Pancreas (tissue), 10 donors: ENCODE measurements around the gene HEXIM2. TPM values are rescaled to one million over a fixed set of nuclear protein-coding genes. Genes with fewer than 3 reads are reported as not detected.
"Not testable (repeated sequence)": the region's sequence is repeated elsewhere in the genome, so short reads cannot be mapped to it uniquely, and the experiment has no call there.

Source experiments
- ATAC-seq, 4 donors: fragments of 200-7000 bp; cut with Tn5 transposase; one replicate each; pipeline versions ENCODE4 v1.8.0 to v1.9.1; 2020; ENCODE audit warnings: mild to moderate bottlenecking in 4 of 4, moderate library complexity in 4 of 4
- DNase-seq, 6 donors: peaks; one replicate each; pipeline ENCODE4 v3.0.0-alpha.2; 2020
- FAIRE-seq: peaks from 2 replicates; lab custom pipeline; 2012; peaks lifted over from hg19 to GRCh38; lab: Jason Lieb, UNC
- H3K27ac ChIP-seq, 4 donors: fragments of 200-600 bp; sonication (generic); 1 replicate in 3 of 4; 2 replicates in 1 of 4; pipeline versions ENCODE4 v1.5.0 to v1.8.0; 2020
- H3K27me3 ChIP-seq, 4 donors: fragments of 200-600 bp; one replicate each; pipeline ENCODE4 v1.8.0; 2021
- H3K36me3 ChIP-seq, 3 donors: fragments of 200-600 bp; sonication (generic) in 1 of 3; one replicate each; pipeline versions ENCODE4 v1.5.0 to v1.8.0; 2020 to 2021
- H3K4me1 ChIP-seq, 3 donors: fragments of 200-600 bp; one replicate each; pipeline ENCODE4 v1.8.0; 2021
- H3K4me3 ChIP-seq, 4 donors: fragments of 200-600 bp; sonication (generic) in 2 of 4; one replicate each; pipeline versions ENCODE4 v1.5.0 to v1.8.0; 2020 to 2021
- H3K9me3 ChIP-seq, 4 donors: fragments of 200-600 bp; one replicate each; pipeline ENCODE4 v1.8.0; 2021
- WGBS, 2 donors: extraction: QIAGEN DNeasy Blood & Tissue Kit; methylation state at CpG; one replicate each; pipeline ENCODE4 v1.1.7; 2013; 5-methylcytosine and 5-hydroxymethylcytosine counted together
- intact Hi-C, 3 donors: fragments of 100-400 bp; cut with DNase I; formaldehyde crosslinking; loops; one replicate each; pipeline versions ENCODE4 v1.11.1 to v1.14.2; 2022
- polyA plus RNA-seq, 2 donors: library from polyadenylated mRNA; stranded (reverse); fragments of 200-250 nt; gene quantifications; one replicate each; pipeline ENCODE4 v1.2.3, GENCODE V29; 2013
- total RNA-seq, 6 donors: library from RNA; stranded (reverse); fragmentation: NEBNext Ultra II Directional in 4 of 6; extraction: Animal tissue kit (Norgen Biotek cat#: 25700) in 4 of 6; gene quantifications; one replicate each; pipeline versions ENCODE4 v1.2.1 to v1.2.4, GENCODE V29; 2021 to 2023
- TF ChIP-seq, protein P1 (sequence below), 4 donors: fragments of 200-600 bp; sonication (generic) in 3 of 4; IDR thresholded peaks; one replicate each; pipeline versions ENCODE4 v1.5.0 to v1.8.0; 2021; ENCODE audit warnings: antibody characterized with exemption in 4 of 4
- donor health status: healthy with polysubstance abuse.
- donor health status: DM: no; HTN: no; CAD: no; lungs with moderate emphysema.
- donor health status: DM: no; HTN: no; CAD: no.
- donor health status: control.
- donor health status: control.
- donor health status: Bipolar disorder and iron deficiency.
- donor health status: DM: yes; HTN: yes; CAD: no.
- donor health status: DM: no; HTN: no; CAD: no.
- donor health status: DM: no; HTN: no; CAD: no.
- donor health status: DM: yes; HTN: yes; CAD: no.

HEXIM2 gene
- total and polyA plus RNA-seq, 8 donors = 4.0 to 10.9 (median 6.7) TPM

GRCh38 chr17:45197555-45198334 is 36.1 kb downstream of the HEXIM2 start:
- ATAC-seq = peak; percentile 99 to 100 (median 100)

DNA sequence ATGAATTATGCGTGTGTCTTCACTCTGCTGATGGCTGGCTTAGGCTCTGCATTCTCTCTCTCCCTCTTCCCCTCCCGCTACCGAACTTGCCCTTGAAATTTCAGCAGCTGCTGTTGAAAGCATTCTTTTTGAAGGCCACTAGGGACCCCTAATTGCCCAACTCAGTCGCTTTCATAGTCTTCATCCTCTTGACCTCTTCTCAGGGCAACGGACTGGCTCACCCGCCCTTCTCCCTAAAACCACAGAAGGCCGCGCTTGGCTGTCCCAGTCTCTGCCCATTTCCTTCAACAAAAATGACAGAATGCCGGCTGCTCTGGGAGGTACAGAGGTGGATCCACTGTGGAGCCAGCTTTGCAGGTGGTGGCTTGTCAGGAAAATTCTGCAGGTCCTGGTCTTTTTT is 39.0 kb downstream of the HEXIM2 start:
- no peaks in the 10 kb centered on the region for H3K4me1 ChIP-seq
- DNase-seq (no peak), FAIRE-seq (no peak), ATAC-seq (peak in 1 of 4 donors; percentile 15)
- H3K27me3 ChIP-seq = no peaks in the 10 kb centered on the region
- H3K4me3 ChIP-seq = no peak overlapping the region
- H3K27ac ChIP-seq = no peak overlapping the region
- H3K9me3 ChIP-seq = no peaks in the 10 kb centered on the region
- intact Hi-C loops = no loop called here
- TF ChIP-seq, protein P1, sequence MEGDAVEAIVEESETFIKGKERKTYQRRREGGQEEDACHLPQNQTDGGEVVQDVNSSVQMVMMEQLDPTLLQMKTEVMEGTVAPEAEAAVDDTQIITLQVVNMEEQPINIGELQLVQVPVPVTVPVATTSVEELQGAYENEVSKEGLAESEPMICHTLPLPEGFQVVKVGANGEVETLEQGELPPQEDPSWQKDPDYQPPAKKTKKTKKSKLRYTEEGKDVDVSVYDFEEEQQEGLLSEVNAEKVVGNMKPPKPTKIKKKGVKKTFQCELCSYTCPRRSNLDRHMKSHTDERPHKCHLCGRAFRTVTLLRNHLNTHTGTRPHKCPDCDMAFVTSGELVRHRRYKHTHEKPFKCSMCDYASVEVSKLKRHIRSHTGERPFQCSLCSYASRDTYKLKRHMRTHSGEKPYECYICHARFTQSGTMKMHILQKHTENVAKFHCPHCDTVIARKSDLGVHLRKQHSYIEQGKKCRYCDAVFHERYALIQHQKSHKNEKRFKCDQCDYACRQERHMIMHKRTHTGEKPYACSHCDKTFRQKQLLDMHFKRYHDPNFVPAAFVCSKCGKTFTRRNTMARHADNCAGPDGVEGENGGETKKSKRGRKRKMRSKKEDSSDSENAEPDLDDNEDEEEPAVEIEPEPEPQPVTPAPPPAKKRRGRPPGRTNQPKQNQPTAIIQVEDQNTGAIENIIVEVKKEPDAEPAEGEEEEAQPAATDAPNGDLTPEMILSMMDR (IDR thresholded peaks at IDR 0.05) = no peak
- H3K36me3 ChIP-seq = no peaks in the 10 kb centered on the region
- WGBS, 2 donors = 81 to 82% methylated on average over 9 of the region's 9 CpGs

More at GRCh38 chr17:45197555-45198334, 36.1 kb downstream of the HEXIM2 start:
- Histone ChIP-seq H3K27ac (peak overlapping the region in 3 of 4 donors; percentile 1 to 58 (median 33)), H3K36me3 (no peaks in the 10 kb centered on the region), H3K9me3 (no peaks in the 10 kb centered on the region), H3K4me3 (no peak overlapping the region), H3K27me3 (no peaks in the 10 kb centered on the region), H3K4me1 (no peaks in the 10 kb centered on the region)
- intact Hi-C loops = loop anchor here in 2 of 3 donors (5.0 kb wide), 1 partner anchor 60 kb away; the partner anchor contains the start of gene ACBD4 (in 2 of the 2)
- WGBS, 2 donors = 0 to 1% methylated on average over 15 to 16 of the region's 16 CpGs
- FAIRE-seq (no peak), DNase-seq (peak; percentile 90 to 100 (median 96))
- TF ChIP-seq, protein P1 (IDR thresholded peaks at IDR 0.05) = peak; percentile 97 to 100 (median 98)

DNA sequence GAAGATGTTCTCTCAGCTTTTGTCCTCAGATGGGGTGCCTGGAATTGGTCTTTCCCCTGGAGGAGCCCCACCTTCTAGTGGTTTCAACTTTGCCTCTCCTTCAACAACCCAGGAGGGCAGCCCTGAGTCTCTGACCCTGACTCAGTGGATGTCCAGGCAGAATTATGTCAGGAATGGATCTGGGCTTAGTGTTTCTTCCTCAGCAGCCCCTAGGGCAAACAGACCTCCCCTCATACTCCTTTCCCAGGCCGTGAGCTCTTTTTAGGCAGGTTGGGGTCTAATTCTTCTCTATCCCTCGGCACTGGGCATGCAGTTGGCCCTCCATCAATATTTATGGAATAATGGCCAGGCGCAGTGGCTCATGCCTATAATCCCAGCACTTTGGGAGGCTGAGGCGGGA is 39.8 kb downstream of the HEXIM2 start:
- H3K4me3 ChIP-seq = no peak overlapping the region
- H3K4me1 ChIP-seq = no peaks in the 10 kb centered on the region
- H3K9me3 ChIP-seq = no peaks in the 10 kb centered on the region
- FAIRE-seq (no peak), ATAC-seq (no peak), DNase-seq (no peak)
- TF ChIP-seq, protein P1 (IDR thresholded peaks at IDR 0.05) = no peak
- H3K27me3 ChIP-seq = no peaks in the 10 kb centered on the region
- whole genome bisulfite sequencing, 2 donors = 89 to 97% methylated on average over 4 of the region's 4 CpGs
- intact Hi-C loops = no loop called here
- H3K27ac ChIP-seq = no peak overlapping the region
- no peaks in the 10 kb centered on the region for H3K36me3 ChIP-seq

GRCh38 chr17:45201880-45202279 is 40.2 kb downstream of the HEXIM2 start:
- 69 to 80% methylated on average over 6 of the region's 6 CpGs for WGBS, 2 donors
- H3K36me3 ChIP-seq, FAIRE-seq, H3K9me3 ChIP-seq, H3K27me3 ChIP-seq, H3K27ac ChIP-seq, H3K4me3 ChIP-seq, intact Hi-C loops, H3K4me1 ChIP-seq: not testable (repeated sequence)
- DNase-seq (peak in 1 of 6 donors; percentile 3), ATAC-seq (peak in 1 of 4 donors; percentile 22)

DNA sequence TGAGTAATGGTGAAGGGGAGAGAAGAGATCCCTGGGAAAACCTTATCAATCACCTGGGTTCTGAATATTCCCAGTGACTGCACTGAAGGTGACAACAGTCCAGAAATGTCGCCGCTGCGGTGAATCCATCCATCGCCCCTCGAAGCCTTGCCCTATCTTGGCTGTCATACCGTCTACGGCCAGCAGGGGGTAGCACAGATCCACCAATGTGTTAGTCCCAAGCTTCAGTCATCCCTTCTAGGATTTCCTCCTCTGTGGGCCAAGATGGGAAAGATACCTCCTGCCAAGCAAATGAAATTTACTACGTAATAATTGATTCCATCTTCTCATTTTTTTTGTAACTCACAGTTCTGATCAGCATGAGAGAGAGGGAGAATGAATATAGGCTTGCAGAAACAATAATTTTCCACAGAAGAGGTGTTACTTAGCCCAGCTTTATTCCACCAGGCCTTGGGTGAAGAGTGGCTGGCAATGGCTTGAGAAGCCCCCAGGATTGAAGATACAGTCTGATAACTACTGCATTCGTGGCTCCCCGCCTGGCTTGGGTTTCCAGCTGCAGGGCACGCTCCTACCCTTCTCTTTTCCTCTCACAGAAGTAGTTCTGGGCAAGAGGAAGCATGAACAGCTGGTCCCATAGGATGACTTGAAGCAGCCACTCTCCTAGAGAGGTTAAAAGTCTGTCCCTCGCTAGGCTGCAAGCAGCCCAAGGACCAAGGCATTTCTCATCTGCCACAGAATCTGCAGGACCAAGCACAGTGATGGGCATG is 57.4 kb downstream of the HEXIM2 start:
- ATAC-seq (peak; percentile 87 to 95 (median 92)), FAIRE-seq (peak; percentile 49), DNase-seq (peak; percentile 70 to 98 (median 88))
- Histone ChIP-seq H3K4me1 (peaks cover 0 to 5% (median 0%) of the 10 kb centered on the region in 3 donors), H3K36me3 (no peaks in the 10 kb centered on the region), H3K9me3 (no peaks in the 10 kb centered on the region), H3K27me3 (no peaks in the 10 kb centered on the region), H3K27ac (no peak overlapping the region), H3K4me3 (no peak overlapping the region)
- intact Hi-C loops = loop anchor here in 1 of 3 donors (5.0 kb wide), 1 partner anchor 168 kb away; no protein-coding TSS in a partner anchor
- WGBS, 2 donors = 9 to 11% methylated on average over 12 of the region's 12 CpGs
- TF ChIP-seq, protein P1 (IDR thresholded peaks at IDR 0.05) = peak; percentile 84 to 95 (median 92)
